Activated B cell treated with CpG ODN at 0.5 μM for 24 hours (primary cell): ENCODE measurements around the gene NAP1L5. TPM values are rescaled to one million over a fixed set of nuclear protein-coding genes. Genes with fewer than 3 reads are reported as not detected.

ENCODE experiments used
- ATAC-seq: fragments of 200-7000 bp; cut with Tn5 transposase; one replicate; pipeline ENCODE4 v1.10.0; 2021; ENCODE audit warnings: low read depth, mild to moderate bottlenecking, moderate library complexity
- CTCF ChIA-PET: fragments of 350-600 bp; sonication (Branson Sonifier 250); formaldehyde crosslinking; loops from one replicate; lab custom pipeline; 2021; ENCODE audit warnings: antibody characterized with exemption; lab: Charles Lee
- POLR2A ChIA-PET: fragments of 350-600 bp; sonication (Branson Sonifier 250); formaldehyde crosslinking; loops from one replicate; lab custom pipeline; 2021; ENCODE audit warnings: antibody characterized with exemption; lab: Charles Lee
- DNase-seq: peaks from one replicate; pipeline ENCODE4 v3.0.0; 2022
- H3K27ac Mint-ChIP-seq: one replicate; pipeline ENCODE4 v1.8.0; 2020; ENCODE audit warnings: mixed read lengths
- H3K27me3 Mint-ChIP-seq: one replicate; pipeline ENCODE4 v1.8.0; 2021; ENCODE audit warnings: mixed read lengths
- H3K36me3 Mint-ChIP-seq: one replicate; pipeline ENCODE4 v1.8.0; 2021; ENCODE audit warnings: low read depth, mixed read lengths
- H3K4me1 Mint-ChIP-seq: one replicate; pipeline ENCODE4 v1.8.0; 2021; ENCODE audit warnings: mixed read lengths
- H3K4me3 Mint-ChIP-seq: one replicate; pipeline ENCODE4 v1.8.0; 2020; ENCODE audit warnings: mild to moderate bottlenecking, mixed read lengths
- H3K9me3 Mint-ChIP-seq: one replicate; pipeline ENCODE4 v1.8.0; 2020; ENCODE audit warnings: mixed read lengths
- CTCF ChIP-seq: fragments of 200-600 bp; IDR thresholded peaks from one replicate; pipeline ENCODE4 v1.8.0; 2022; ENCODE audit warnings: antibody characterized with exemption, mild to moderate bottlenecking
- intact Hi-C: fragments of 100-400 bp; cut with micrococcal nuclease; formaldehyde crosslinking; loops from one replicate; pipeline ENCODE4 v1.15.1; 2024
- total RNA-seq: library from RNA; stranded (reverse); gene quantifications from 2 replicates; pipeline ENCODE4 v1.2.3, GENCODE V29; 2022

Gene NAP1L5
- total RNA-seq, 1 donor from 2014 or later = 2.6 TPM

- H3K27me3 Mint-ChIP-seq = no peaks in the 10 kb centered on the region
- no peaks in the 10 kb centered on the region for H3K9me3 Mint-ChIP-seq
- no peak for DNase-seq
- H3K36me3 Mint-ChIP-seq = peaks cover 74% of the 10 kb centered on the region
- no peak overlapping the region for H3K4me3 Mint-ChIP-seq
- ChIA-PET POLR2A (no interaction called here), CTCF (interaction anchor here (0.7 kb wide), 1 partner anchor 52 kb away, joined by 3 read pairs; no protein-coding TSS in a partner anchor)
- no peak overlapping the region for H3K27ac Mint-ChIP-seq
- no peak for ATAC-seq
- intact Hi-C loops = no loop called here
- TF ChIP-seq CTCF = no peak
- H3K4me1 Mint-ChIP-seq = no peaks in the 10 kb centered on the region
These were observed 27.5 kb upstream of the NAP1L5 start for GRCh38 chr4:88725143-88725542.

- no peaks in the 10 kb centered on the region for H3K27me3 Mint-ChIP-seq
- no peaks in the 10 kb centered on the region for H3K4me1 Mint-ChIP-seq
- peaks cover 76% of the 10 kb centered on the region for H3K36me3 Mint-ChIP-seq
- no peak for ATAC-seq
- no peak overlapping the region for H3K27ac Mint-ChIP-seq
- TF ChIP-seq CTCF = no peak
- H3K9me3 Mint-ChIP-seq = no peaks in the 10 kb centered on the region
- intact Hi-C loops = no loop called here
- ChIA-PET CTCF (interaction anchor here (0.7 kb wide), 1 partner anchor 51 kb away, joined by 3 read pairs; no protein-coding TSS in a partner anchor), POLR2A (no interaction called here)
- DNase-seq = no peak
- no peak overlapping the region for H3K4me3 Mint-ChIP-seq
These were observed 26.8 kb upstream of the NAP1L5 start for GRCh38 chr4:88724406-88724805.

- H3K4me1 Mint-ChIP-seq = no peaks in the 10 kb centered on the region
- DNase-seq = no peak
- TF ChIP-seq CTCF = no peak
- peaks cover 82% of the 10 kb centered on the region for H3K36me3 Mint-ChIP-seq
- CTCF ChIA-PET = no interaction called here
- ATAC-seq = no peak
- no peaks in the 10 kb centered on the region for H3K27me3 Mint-ChIP-seq
- POLR2A ChIA-PET = no interaction called here
- H3K4me3 Mint-ChIP-seq = no peak overlapping the region
- H3K27ac Mint-ChIP-seq = no peak overlapping the region
- intact Hi-C loops = no loop called here
- H3K9me3 Mint-ChIP-seq = no peaks in the 10 kb centered on the region
These were observed 25.2 kb upstream of the NAP1L5 start for GRCh38 chr4:88722828-88723227.

- Mint-ChIP-seq H3K27me3 (no peaks in the 10 kb centered on the region), H3K4me3 (no peak overlapping the region), H3K4me1 (no peaks in the 10 kb centered on the region), H3K36me3 (peaks cover 82% of the 10 kb centered on the region), H3K9me3 (peaks cover 4% of the 10 kb centered on the region), H3K27ac (no peak overlapping the region)
- TF ChIP-seq CTCF = no peak
- POLR2A ChIA-PET = no interaction called here
- CTCF ChIA-PET = no interaction called here
- ATAC-seq = no peak
- no peak for DNase-seq
- intact Hi-C loops = no loop called here
These were observed 24.7 kb upstream of the NAP1L5 start for GRCh38 chr4:88722276-88722780.

GRCh38 chr4:88720451-88721428, 23.1 kb upstream of the NAP1L5 start:
- no peak for TF ChIP-seq CTCF

More at GRCh38 chr4:88720451-88721428, 23.1 kb upstream of the NAP1L5 start:
- intact Hi-C loops = no loop called here
- Mint-ChIP-seq H3K36me3 (peaks cover 87% of the 10 kb centered on the region), H3K9me3 (peaks cover 16% of the 10 kb centered on the region), H3K27me3 (no peaks in the 10 kb centered on the region), H3K4me3 (no peak overlapping the region), H3K4me1 (no peaks in the 10 kb centered on the region), H3K27ac (no peak overlapping the region)
- ATAC-seq = no peak
- CTCF ChIA-PET = no interaction called here
- POLR2A ChIA-PET = no interaction called here
- DNase-seq = no peak
